Activated CD4-positive, CD25-positive, alpha-beta regulatory T cell treated with anti-CD3 and anti-CD28 coated beads, Interleukin-2, amount 50 U/mL, for 16 hours (primary cell): ENCODE data around the gene RPS28.
A peak's percentile ranks its signal among the peaks of the same experiment; 100 is the strongest.
"Not testable (repeated sequence)": the region's sequence is repeated elsewhere in the genome, so short reads cannot be mapped to it uniquely, and the experiment has no call there.

Experiments
- DNase-seq: peaks from one replicate; pipeline ENCODE4 v3.0.0-alpha.2; 2020; ENCODE audit warnings: low read depth, low spot score

Gene RPS28

DNA sequence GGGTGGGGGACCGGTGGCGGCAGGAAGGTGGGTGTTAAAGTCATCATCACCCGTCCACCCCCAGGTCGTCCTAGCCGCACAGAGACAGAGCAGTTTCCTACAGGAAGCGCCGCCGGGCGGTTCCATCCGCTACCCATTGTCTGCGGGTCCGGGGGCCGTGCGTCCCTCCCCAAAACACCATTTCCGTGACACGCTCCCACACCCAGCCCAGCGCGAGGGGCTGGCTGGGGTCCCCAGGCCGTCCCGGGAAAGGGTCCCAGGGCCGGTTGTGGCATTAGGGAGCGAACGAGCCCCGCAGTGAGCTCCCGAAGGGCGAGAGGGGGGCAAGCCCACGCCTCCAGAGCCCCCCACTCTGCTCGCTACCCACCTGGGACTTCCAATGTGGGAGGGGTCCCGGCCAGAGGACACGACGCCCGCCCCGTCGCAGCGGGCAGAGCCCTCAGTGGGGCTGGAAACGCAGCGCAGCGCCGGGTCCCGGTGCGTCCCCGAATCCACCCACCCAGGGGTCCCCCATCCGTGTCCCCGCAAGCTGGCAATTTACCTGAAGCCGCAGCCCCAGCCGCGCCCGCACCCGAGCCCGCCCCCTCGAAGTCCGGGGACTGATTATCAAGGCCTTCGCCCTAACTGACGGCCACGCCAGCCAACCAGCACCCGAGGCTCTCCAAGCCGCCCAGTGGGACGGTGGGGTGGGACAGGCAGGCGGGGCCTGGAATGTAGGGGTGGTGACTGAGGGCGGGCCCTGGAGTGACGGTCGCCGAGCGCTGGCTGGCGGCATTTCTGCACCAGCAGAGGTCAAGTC, 21.6 kb downstream of the RPS28 start, which contains the start of gene KANK3:
TSS of gene KANK3 (minus strand) at position 579 of the 799 bp plus-strand sequence. CDS start 5,434 bp downstream, outside the sequence.
- DNase-seq, result peak; percentile 78

DNA sequence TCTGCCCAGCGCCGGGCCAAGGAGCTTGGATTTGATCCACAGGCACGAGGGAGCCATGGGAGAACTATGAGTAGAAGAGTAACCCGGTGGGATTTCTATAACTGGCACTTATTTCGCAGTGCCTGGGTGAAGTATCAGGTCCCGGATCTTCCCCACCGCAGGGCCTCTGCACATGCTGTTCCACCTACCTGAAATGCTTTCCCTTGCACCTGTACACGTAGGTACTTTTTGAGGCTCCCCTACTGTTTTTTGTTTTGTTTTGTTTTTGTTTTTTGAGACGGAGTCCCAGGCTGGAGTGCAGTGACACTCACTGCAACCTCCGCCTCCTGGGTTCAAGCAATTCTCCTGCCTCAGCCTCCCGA, 22.2 kb downstream of the RPS28 start:
- no peak for DNase-seq

DNA sequence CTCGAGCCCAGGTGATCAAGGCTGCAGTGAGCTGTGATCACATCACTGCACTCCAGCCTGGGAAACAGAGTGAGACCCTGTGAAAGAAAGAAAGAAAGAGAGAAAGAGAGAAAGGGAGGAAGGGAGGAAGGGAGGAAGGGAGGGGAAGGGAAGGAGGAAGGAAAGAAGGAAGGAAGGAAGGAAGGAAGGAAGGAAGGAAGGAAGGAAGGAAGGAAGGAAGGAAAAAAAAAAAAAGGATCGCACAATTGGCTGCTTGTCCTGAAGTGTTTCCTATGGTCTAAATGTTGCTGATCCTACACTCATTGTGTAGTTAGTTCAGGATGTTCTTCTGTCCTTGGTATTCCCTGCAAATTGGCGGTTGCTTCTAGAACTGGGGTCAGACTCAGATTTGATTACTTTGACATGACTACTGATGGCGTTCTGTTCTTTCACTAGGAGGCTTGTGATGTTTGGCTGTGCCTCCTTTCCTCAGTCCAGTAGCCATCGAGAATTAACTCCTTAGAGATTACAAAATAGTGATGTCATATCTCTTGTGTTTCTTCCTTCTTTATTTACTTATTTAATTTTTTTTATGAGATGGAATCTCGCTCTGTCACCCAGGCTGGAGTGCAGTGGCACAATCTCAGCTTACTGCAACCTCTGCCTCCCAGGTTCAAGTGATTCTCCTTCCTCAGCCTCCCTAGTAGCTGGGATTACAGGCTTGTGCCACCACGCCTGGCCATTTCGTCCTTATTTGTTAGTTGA, 28.5 kb downstream of the RPS28 start:
- DNase-seq, result not testable (repeated sequence)

DNA sequence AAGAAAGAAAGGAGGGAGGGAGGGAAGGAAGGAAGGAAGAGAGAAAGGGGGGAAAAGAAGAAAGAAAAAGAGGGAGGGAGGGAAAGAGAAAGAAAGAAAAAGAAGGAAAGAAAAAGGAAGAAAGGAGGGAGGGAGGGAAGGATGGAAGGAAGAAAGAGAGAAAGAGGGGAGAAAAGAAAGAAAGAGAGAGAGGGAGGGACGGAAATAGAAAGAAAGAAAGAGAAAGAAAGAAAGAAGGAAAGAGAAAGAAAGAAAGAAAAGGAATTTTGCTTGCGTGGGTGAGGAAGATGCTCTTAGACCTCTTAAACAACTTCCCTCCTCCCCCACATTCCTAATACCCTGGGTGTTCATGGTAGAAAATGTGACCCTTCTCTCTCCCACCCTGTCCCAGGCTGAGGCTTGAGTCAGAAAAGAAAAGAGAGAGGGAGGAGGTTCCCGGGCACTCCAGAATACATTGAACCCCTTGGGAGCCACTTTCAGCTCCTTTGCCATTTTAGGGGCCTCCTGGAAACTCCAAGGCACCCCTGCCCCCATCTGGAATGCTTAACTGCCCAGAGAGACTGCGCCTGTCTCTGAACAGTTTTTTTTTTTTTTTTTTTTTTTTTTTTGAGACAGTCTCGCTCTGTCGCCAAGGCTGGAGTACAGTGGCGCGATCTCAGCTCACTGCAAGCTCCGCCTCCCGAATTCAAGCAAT, 31.0 kb downstream of the RPS28 start:
- no peak for DNase-seq

DNA sequence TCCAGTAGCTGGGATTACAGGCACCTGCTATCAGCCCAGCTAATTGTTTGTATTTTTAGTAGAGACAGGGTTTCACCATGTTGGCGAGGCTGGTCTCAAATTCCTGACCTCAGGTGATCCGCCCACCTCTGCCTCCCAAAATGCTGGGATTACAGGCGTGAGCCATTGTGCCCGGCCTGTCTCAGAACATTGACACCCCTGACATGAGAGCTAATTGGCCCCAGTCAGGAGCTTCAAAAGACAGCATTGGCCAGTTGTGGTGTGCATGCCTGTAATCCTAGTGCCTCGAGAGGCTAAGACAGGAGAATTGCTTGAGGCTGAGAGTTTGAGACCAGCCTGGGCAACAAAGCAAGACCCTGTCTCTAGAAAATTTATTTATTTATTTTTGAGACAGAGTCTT, 31.5 kb downstream of the RPS28 start:
- not testable (repeated sequence) for DNase-seq

DNA sequence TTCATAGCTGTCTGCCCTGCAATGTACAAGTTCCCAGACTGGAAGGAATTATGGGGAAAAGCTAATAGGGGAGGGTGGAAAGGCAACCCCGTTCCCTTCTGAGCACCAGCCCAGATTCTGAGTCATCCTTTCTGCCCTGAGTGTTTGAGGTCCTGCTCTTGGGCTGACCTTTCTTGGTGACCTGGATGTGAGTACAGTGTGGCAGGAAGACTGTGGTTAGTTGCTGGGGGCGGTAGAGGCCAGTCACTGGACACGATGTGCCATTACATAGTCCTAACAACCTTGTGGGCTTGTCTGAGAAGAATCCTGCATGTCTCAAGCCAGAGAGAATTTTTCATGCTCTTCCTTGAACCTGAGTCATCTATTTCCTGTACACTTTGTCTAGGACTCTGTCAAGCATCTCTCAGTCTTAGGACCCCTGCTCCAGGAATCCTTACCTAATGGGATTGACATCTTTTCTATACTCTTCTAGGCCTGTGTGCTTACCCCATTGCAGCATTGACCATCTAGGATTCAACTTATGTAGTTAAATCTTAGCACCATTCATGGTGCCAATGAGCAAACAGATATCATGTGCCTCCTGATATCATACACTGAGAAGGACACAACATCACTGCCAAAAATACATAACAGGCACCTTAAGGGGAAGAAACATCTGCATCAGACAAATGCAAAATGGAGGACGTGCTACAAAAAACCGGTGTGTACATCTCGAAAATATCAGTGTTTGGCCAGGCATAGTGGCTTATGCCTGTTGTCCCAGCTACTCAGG, 34.5 kb downstream of the RPS28 start:
- DNase-seq, result no peak

DNA sequence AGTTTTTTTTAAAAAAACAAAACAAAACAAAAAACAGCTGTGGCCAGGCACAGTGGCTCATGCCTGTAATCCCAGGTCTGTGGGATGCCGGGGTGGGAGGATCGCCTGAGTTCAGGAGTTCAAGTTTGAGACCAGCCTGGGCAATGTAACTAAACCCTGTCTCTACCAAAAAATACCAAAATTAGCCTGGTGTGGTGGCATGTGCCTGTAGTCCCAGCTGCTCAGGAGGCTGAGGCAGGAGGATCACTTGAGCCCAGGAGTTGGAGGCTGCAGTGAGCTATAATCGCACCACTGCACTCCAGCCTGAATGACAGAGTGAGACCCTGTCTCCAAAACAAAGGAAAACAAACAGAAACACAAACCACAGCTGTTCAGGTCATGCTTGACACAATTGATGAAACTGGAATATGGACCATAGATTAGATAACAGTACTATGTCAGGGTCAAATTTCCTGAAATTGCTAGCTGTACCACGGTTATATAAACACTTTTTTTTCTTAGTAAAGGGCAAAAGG, 35.8 kb downstream of the RPS28 start:
- DNase-seq, result no peak

DNA sequence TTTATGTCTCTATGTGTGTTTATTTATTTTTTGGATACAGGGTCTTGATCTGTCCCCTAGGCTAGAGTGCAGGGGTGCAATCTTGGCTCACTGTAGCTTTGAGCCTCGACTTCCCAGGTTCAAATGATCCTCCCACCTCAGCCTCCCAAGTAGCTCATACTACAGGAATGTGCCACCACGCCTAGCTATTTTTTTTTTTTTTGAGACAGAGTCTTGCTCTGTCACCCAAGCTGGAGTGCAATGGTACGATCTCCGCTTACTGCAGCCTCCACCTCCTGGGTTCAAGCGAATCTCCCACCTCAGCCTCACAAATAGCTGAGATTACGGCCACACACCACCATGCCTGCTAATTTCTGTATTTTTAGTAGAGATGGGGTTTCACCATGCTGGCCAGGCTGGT, 37.7 kb downstream of the RPS28 start:
- no peak for DNase-seq

DNA sequence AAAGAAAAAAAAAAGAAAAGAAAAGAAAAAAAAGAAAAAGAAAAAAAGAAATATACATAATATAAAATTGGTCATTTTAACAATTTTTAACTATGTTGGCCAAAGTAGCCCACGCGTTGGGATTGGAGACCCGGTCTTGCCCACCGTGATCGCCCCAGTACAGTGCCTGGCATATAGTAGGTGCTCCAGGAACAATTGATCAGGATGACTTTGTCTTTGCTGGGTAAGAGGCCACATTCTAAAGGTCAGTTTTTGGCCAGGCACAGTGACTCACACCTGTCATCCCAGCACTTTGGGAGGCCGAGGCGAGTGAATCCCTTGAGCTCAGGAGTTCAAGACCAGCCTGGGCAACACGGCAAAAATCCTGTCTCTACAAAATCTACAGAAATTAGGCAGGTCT, 38.9 kb downstream of the RPS28 start:
- no peak for DNase-seq

DNA sequence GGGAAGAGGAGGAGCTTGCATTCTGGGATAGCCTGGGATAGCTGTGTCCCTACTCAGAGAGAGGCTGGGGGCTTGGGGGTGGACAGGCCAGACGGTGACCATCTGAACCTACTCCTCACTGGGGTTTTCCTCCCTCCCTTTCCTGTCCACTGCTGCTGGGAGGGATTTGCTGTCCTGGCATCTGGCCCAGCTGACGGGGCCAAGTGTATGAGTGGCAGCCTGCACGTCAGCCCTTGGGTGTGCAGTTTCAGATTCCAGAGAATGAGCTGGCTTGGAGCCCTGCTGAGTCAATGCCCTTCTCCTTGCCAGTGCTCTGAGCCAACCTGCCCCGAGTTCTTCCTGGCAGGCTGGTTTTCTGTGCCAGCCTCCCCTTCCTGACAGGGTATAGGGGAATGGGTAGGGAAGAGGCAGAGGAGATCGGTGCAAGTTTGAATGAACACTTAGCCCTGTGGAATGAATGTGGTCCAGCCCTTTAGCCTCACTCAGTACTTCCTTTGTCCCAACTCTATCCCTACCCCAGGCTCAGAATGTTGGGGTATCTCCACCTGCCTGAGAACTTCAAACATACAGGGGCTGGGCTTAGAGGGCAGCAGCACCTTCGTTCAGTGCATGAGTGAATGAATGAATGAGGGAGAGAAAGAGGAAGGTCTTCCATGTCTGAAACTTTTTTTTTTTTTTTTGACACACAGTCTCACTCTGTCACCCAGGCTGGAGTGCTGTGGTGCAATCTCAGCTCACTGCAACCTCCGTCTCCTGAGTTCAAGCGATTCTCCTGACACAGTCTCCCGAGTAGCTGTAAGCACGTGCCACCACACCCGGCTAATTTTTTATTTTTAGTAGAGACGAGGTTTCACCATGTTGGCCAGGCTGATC, 40.9 kb downstream of the RPS28 start:
- DNase-seq, result no peak

DNA sequence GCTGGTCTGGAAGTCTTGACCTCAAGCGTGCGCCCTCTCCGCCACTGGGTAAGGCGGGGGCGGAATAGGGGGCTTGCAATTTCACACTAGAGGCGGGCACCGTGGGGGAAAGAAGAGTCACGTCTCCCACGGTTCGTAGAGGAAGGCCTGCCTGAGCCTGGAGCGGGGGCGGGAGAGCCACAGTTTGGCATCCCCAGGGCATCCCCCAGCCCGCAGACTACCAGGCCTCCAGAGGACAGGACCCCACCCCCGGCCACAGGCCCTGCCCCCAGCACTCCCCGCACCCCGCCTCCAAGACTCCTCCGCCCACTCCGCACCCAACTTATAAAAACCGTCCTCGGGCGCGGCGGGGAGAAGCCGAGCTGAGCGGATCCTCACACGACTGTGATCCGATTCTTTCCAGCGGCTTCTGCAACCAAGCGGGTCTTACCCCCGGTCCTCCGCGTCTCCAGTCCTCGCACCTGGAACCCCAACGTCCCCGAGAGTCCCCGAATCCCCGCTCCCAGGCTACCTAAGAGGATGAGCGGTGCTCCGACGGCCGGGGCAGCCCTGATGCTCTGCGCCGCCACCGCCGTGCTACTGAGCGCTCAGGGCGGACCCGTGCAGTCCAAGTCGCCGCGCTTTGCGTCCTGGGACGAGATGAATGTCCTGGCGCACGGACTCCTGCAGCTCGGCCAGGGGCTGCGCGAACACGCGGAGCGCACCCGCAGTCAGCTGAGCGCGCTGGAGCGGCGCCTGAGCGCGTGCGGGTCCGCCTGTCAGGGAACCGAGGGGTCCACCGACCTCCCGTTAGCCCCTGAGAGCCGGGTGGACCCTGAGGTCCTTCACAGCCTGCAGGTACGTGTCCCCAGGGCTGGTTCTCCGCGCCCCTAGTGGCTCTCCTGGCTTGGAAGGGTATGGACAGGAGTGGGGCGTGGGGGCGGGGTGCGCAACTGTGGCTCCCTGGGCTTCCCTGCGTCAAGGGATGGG, 42.8 kb downstream of the RPS28 start, which contains the start of gene ANGPTL4:
TSS of gene ANGPTL4 (plus strand) at position 353 of the 969 bp plus-strand sequence. CDS start at position 520, 167 bp downstream.
- DNase-seq, result peak; percentile 2

DNA sequence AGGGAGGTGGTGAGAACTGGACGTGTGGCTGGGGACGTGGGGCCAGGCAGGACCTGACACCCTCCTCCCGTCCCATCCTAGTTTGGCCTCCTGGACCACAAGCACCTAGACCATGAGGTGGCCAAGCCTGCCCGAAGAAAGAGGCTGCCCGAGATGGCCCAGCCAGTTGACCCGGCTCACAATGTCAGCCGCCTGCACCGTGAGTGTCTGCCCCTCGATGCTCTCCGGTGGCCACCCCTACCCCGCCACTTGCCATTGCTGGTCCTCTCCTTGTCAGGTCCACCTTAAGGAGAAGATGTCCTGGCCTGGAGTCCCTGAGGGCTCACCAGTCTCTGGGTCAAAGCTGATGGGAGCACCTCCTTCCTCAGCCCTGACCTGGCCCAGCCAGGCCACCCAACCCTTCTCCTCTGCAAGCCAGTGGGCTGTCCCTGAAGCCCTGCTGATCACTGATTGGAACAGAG, 44.9 kb downstream of the RPS28 start:
- no peak for DNase-seq

DNA sequence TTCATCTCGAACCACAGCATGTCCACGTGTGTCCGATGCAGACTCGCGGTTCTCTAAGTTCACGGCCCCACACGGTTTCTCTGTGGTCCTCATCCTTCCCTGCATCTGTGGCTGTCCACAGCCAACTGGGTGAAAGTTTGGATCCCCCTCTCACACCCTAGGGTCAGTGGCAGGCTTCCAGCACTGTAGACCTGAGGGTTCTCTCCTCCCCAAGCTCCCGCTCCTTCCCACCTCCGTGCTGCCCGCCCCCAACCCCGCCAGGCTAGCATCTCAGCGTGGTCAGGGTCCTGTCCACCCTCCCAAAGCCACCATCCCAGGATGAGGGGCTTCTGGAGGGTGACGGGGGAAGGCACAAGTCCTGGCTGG, 45.6 kb downstream of the RPS28 start:
- no peak for DNase-seq

DNA sequence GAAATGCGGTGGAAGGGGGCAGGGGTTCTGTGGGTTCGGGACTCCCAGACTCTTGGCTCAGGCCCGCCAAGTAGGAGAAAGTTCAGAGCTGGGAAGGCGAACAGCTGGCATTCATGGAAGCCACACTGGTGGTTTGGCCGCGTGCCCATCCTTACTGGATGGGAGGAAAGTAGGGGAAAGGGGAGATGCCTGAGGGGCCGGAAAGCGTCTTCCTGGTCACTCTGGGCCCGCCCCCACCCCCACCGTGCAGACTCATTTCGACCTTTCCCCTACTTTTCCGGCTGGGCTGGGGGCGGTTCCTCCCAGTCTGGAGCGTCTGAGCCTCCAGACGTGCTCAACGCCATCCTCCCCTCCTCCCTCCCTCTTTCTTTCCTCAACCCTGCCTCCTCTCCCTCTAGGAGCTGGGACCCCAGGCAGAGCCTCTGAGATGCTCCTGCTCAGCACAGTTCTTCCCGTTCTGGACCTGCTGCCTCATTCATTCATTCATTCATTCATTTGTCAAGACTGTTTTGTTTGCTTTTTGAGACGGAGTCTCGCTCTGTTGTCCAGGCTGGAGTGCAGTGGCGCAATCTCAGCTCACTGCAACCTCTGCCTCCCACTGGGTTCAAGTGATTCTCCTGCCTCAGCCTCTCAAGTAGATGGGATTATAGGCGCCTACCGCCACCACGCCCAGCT, 46.2 kb downstream of the RPS28 start:
- no peak for DNase-seq

DNA sequence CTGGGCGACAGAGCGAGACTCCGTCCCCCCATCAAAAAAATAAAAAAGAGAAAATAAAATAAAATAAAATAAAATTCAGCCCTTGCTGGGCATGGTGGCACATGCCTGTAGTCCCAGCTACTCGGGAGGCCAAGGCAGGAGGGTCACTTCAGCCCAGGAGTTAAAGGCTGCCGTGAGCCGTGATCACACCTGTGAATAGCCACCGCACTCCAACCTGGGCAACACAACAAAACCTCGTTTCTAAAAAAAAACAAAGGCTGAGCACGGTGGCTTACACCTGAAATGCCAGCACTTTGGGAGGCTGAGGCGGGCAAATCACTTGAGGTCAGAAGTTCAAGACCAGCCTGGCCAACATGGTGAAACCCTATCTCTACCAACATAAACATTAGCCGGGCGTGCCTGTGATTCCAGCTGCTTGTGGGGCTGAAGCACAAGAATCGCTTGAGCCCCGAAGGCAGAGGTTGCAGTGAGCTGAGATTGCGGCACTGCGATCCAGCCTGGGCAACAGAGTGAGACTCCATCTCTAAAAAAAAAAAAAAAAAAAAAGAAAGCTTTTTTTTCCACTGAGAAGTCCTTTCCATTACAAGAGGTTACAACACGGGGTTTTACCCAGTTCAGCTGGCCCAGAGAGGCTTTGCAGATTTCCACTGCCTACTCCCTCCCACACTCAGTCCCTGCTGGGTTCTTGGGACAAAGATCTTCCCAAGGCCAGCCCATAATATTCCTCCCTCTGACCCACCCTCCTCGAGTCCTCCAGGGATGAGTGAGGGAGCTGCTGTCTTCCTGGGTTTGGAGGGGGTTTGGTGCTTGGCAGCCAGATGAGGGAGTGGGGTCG, 49.1 kb downstream of the RPS28 start:
- no peak for DNase-seq

DNA sequence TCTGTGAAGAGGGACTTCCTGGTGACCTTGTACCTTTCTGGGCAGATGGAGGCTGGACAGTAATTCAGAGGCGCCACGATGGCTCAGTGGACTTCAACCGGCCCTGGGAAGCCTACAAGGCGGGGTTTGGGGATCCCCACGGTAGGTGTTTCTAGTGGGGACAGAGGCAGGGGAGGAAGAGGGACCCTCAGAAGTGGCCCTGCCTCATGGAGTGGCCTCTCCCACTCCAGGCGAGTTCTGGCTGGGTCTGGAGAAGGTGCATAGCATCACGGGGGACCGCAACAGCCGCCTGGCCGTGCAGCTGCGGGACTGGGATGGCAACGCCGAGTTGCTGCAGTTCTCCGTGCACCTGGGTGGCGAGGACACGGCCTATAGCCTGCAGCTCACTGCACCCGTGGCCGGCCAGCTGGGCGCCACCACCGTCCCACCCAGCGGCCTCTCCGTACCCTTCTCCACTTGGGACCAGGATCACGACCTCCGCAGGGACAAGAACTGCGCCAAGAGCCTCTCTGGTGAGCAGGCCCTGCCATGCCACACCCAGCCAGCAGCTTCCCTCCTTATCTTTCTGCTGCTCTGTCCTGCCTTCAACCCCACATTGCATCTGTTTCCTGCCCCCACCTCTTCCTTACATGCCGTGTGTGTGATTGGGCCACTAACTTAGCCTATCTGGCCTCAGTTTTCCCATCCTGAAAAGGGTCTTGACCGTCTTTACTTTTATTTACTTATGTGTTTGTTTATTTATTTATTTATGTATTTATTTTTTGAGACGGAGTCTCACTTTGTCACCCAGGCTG, 49.9 kb downstream of the RPS28 start:
- no peak for DNase-seq
